K562 (cell line): ENCODE data around the gene MAP3K13. TPM values are rescaled to one million over a fixed set of nuclear protein-coding genes. Genes with fewer than 3 reads are reported as not detected.

Source experiments
- ATAC-seq: fragments of 200-7000 bp; cut with Tn5 transposase; 3 replicates; pipeline ENCODE4 v1.9.1; 2020; ENCODE audit warnings: moderate library complexity
- BruUV-seq: library from RNA; stranded (reverse); fragments of 400-500 nt; replicated peaks from 2 replicates; lab custom pipeline; 2021; lab: Mats Ljungman, UMichigan
- CTCF ChIA-PET: fragments of 300-600 bp; formaldehyde crosslinking; extraction: SDS; loops from one replicate; lab custom pipeline; 2021; ENCODE audit warnings: low intra/inter-chr PET ratio; lab: Yijun Ruan, JAX
- POLR2A ChIA-PET: fragments of 300-600, 350-650 bp; sonication (Branson Sonifier 250); formaldehyde crosslinking; extraction: SDS; loops from one replicate; lab custom pipeline; 2021; ENCODE audit warnings: antibody characterized with exemption, inconsistent platforms; lab: Yijun Ruan, JAX
- DNase-seq, 4 experiments: peaks; one replicate each; pipeline versions ENCODE4 v3.0.0 to v3.0.0-alpha.2; 2011 to 2018; ENCODE audit warnings: low spot score in 3 of 4, mixed read lengths in 3 of 4; ENCODE audit errors: extremely low read depth in 1 of 4
- FAIRE-seq: peaks from 2 replicates; lab custom pipeline; 2011; peaks lifted over from hg19 to GRCh38; lab: Jason Lieb, UNC
- H2AFZ ChIP-seq: 2 replicates; pipeline ENCODE4 v1.6.0; 2011; ENCODE audit warnings: low read depth, low read length, control low read depth, inconsistent platforms
- H3K27ac ChIP-seq: fragments of 200-600 bp; 3 replicates; pipeline ENCODE4 v1.8.0; 2011; ENCODE audit warnings: low read depth, mild to moderate bottlenecking, control low read depth, inconsistent platforms, low read length, moderate library complexity, mixed read lengths; ENCODE audit errors: extremely low read depth
- H3K27me3 ChIP-seq, 2 experiments: fragments of 300-600 bp in 1 of 2; 2 replicates in 1 of 2; 3 replicates in 1 of 2; pipeline versions ENCODE4 v1.6.0 to v1.8.0; 2011; ENCODE audit warnings: inconsistent platforms in 2 of 2, low read length in 2 of 2, mild to moderate bottlenecking in 1 of 2, mixed read lengths in 1 of 2, moderate library complexity in 1 of 2; ENCODE audit not compliant: control insufficient read depth in 2 of 2, insufficient read depth in 2 of 2
- H3K36me3 ChIP-seq: fragments of 300-600 bp; 3 replicates; pipeline ENCODE4 v1.8.0; 2011; ENCODE audit warnings: mild to moderate bottlenecking, low read length, inconsistent platforms; ENCODE audit not compliant: control insufficient read depth, insufficient read depth
- H3K4me1 ChIP-seq, 2 experiments: fragments of 200-600 bp in 1 of 2; replicated peaks in 1 of 2; 2 replicates in 1 of 2; 3 replicates in 1 of 2; pipeline versions ENCODE4 v1.5.1 to v1.8.0; 2011; ENCODE audit warnings: inconsistent platforms in 2 of 2, low read length in 2 of 2, mild to moderate bottlenecking in 1 of 2, mixed read lengths in 1 of 2, moderate library complexity in 1 of 2; ENCODE audit not compliant: control insufficient read depth in 2 of 2, insufficient read depth in 2 of 2
- H3K4me2 ChIP-seq: 2 replicates; pipeline ENCODE4 v1.6.1; 2011; ENCODE audit warnings: low read length, control low read depth, inconsistent platforms, mixed read lengths; ENCODE audit not compliant: insufficient read depth
- H3K4me3 ChIP-seq: fragments of 200-600 bp; sonication (generic), shearing (Covaris generic); 2 replicates; pipeline ENCODE4 v1.5.1; 2016; ENCODE audit warnings: control low read depth, inconsistent platforms
- H3K79me2 ChIP-seq: fragments of 200-600 bp; 3 replicates; pipeline ENCODE4 v1.8.0; 2011; ENCODE audit warnings: low read length, inconsistent platforms; ENCODE audit not compliant: control insufficient read depth, insufficient read depth
- H3K9ac ChIP-seq, 2 experiments: 2 replicates each; pipeline versions ENCODE4 v1.6.0 to v1.6.1; 2011; ENCODE audit warnings: low read depth in 2 of 2, low read length in 2 of 2, control low read depth in 1 of 2, inconsistent platforms in 1 of 2, mild to moderate bottlenecking in 1 of 2, mixed read lengths in 1 of 2; ENCODE audit not compliant: insufficient read depth in 1 of 2
- H3K9me1 ChIP-seq: one replicate; pipeline ENCODE4 v1.6.0; 2011; ENCODE audit warnings: inconsistent platforms, mild to moderate bottlenecking, low read length, moderate library complexity; ENCODE audit not compliant: control insufficient read depth, insufficient read depth
- H3K9me3 ChIP-seq: replicated peaks from 2 replicates; pipeline ENCODE4 v1.5.1; 2011; ENCODE audit warnings: low read depth, low read length, inconsistent platforms; ENCODE audit not compliant: control insufficient read depth, insufficient read depth
- H4K20me1 ChIP-seq: replicated peaks from 2 replicates; pipeline ENCODE4 v1.6.1; 2011; ENCODE audit warnings: low read length, inconsistent platforms, mixed read lengths; ENCODE audit not compliant: control insufficient read depth, insufficient read depth
- CAMTA2 ChIP-seq: fragments of 250-450 bp; sonication (Bioruptor Pico); conservative IDR thresholded peaks from 2 replicates; pipeline ENCODE4 v1.5.1; 2022
- CBFA2T3 ChIP-seq: fragments of 450-650 bp; IDR thresholded peaks from 2 replicates; pipeline ENCODE4 v1.6.1; 2017
- CHAMP1 ChIP-seq: fragments of 450-650 bp; IDR thresholded peaks from 2 replicates; pipeline ENCODE4 v1.6.1; 2016; ENCODE audit warnings: mild to moderate bottlenecking
- CREBBP ChIP-seq: IDR thresholded peaks from one replicate; pipeline ENCODE4 v1.6.1; 2012; ENCODE audit warnings: low read depth, mild to moderate bottlenecking, control low read depth, inconsistent platforms, low read length
- CTBP1 ChIP-seq: fragments of 450-650 bp; IDR thresholded peaks from 2 replicates; pipeline ENCODE4 v1.6.1; 2016; ENCODE audit warnings: borderline replicate concordance
- DPF2 ChIP-seq: fragments of 450-650 bp; IDR thresholded peaks from 2 replicates; pipeline ENCODE4 v1.6.1; 2016
- FOXJ2 ChIP-seq: fragments of 200-800 bp; sonication (Bioruptor generic); IDR thresholded peaks from 2 replicates; pipeline ENCODE4 v1.6.1; 2016; ENCODE audit warnings: missing genetic modification characterization, missing compliant biosample characterization
- HDAC3 ChIP-seq: fragments of 450-650 bp; IDR thresholded peaks from 2 replicates; pipeline ENCODE4 v1.6.1; 2018; ENCODE audit warnings: borderline replicate concordance, mild to moderate bottlenecking, moderate library complexity; ENCODE audit not compliant: partially characterized antibody
- LEF1 ChIP-seq: fragments of 450-650 bp; IDR thresholded peaks from 2 replicates; pipeline ENCODE4 v1.6.1; 2016; ENCODE audit warnings: mild to moderate bottlenecking
- MEIS2 ChIP-seq: fragments of 450-650 bp; IDR thresholded peaks from 2 replicates; pipeline ENCODE4 v1.6.1; 2014; ENCODE audit warnings: mild to moderate bottlenecking; ENCODE audit not compliant: partially characterized antibody
- MTA3 ChIP-seq: fragments of 450-650 bp; formaldehyde crosslinking; IDR thresholded peaks from 2 replicates; pipeline ENCODE4 v1.6.1; 2017; ENCODE audit warnings: mild to moderate bottlenecking, borderline replicate concordance
- SMARCA4 ChIP-seq: fragments of 450-650 bp; IDR thresholded peaks from 2 replicates; pipeline ENCODE4 v1.6.1; 2016
- SMARCE1 ChIP-seq: fragments of 450-650 bp; IDR thresholded peaks from 2 replicates; pipeline ENCODE4 v1.7.1; 2016; ENCODE audit warnings: mild to moderate bottlenecking
- SRF ChIP-seq, 2 experiments: fragments of 250-450, 450-650 bp in 1 of 2; sonication (Bioruptor Pico) in 1 of 2; sonication (generic) in 1 of 2; formaldehyde crosslinking; IDR thresholded peaks; 2 replicates each; pipeline versions ENCODE4 v1.5.0 to v1.5.1; 2020 to 2022; ENCODE audit warnings: mild to moderate bottlenecking in 1 of 2, missing genetic modification reagents in 1 of 2
- STAT5A ChIP-seq: IDR thresholded peaks from 2 replicates; pipeline ENCODE4 v1.6.1; 2012; ENCODE audit warnings: low read length, inconsistent platforms, borderline replicate concordance
- TEAD4 ChIP-seq, 2 experiments: sonication (generic) in 1 of 2; formaldehyde crosslinking in 1 of 2; IDR thresholded peaks; 2 replicates each; pipeline versions ENCODE4 v1.6.1 to v1.8.0; 2012 to 2022; ENCODE audit warnings: borderline replicate concordance in 1 of 2, inconsistent platforms in 1 of 2, low read length in 1 of 2, mild to moderate bottlenecking in 1 of 2, missing genetic modification reagents in 1 of 2
- ZKSCAN1 ChIP-seq: fragments of 150-350 bp; IDR thresholded peaks from 2 replicates; pipeline ENCODE4 v1.6.1; 2016; ENCODE audit warnings: low read depth, low read length
- ZNF316 ChIP-seq: fragments of 450-650 bp; IDR thresholded peaks from 2 replicates; pipeline ENCODE4 v1.6.1; 2016
- ZNF77 ChIP-seq: fragments of 250-450 bp; sonication (Bioruptor Pico); IDR thresholded peaks from 2 replicates; pipeline ENCODE4 v1.5.0; 2020
- WGBS: fragments of 100-300 bp; shearing (Covaris generic); methylation state at CpG from one replicate; pipeline ENCODE4 v1.1.6; 2016; ENCODE audit warnings: low coverage, mixed read lengths; ENCODE audit not compliant: insufficient coverage; ENCODE audit errors: missing lambda C conversion rate; 5-methylcytosine and 5-hydroxymethylcytosine counted together
- in situ Hi-C: fragments of 300-500 bp; cut with MboI; formaldehyde crosslinking; loops from 4 replicates; pipeline ENCODE4 v1.15.0; 2018; ENCODE audit warnings: inconsistent platforms, mixed read lengths
- intact Hi-C: fragments of 100-400 bp; cut with micrococcal nuclease; formaldehyde crosslinking; loops from 2 replicates; pipeline ENCODE4 v1.14.2; 2022
- polyA plus RNA-seq, 8 experiments: library from polyadenylated mRNA; depleted of rRNA in 4 of 8; stranded (reverse) in 5 of 8; unstranded in 3 of 8; fragments of >200 nt; fragmentation: Nextera tagmentation in 2 of 8; fragmentation: Illumina TruSeq in 1 of 8; extraction: Ambion mirVana in 2 of 8; extraction: Trizol in 1 of 8; gene quantifications; 2 replicates each; pipeline versions ENCODE4 v1.2.1 to v1.2.3, GENCODE V29; 2011 to 2014; ENCODE audit warnings: inconsistent platforms in 1 of 8, missing spikeins in 1 of 8
- total RNA-seq, 7 experiments: library from RNA; depleted of rRNA in 6 of 7; stranded (reverse); fragments of >200 nt in 6 of 7; fragmentation: Illumina TruSeq in 2 of 7; extraction: Trizol in 2 of 7; gene quantifications; 2 replicates each; pipeline versions ENCODE4 v1.2.1 to v1.2.3, GENCODE V29; 2011 to 2021; ENCODE audit warnings: low replicate concordance in 1 of 7

Gene MAP3K13
- total and polyA plus RNA-seq, 9 of the 15 experiments (the other 6 are each of a cell fraction or from before 2014, with no cell fraction given): 0.04 to 0.32 (median 0.15) TPM; not detected in 2

- TF ChIP-seq CHAMP1: no peak
- TF ChIP-seq DPF2: 0 out of 2 replicates have a peak, but pooled peaks have one; percentile 23
- 0 out of 2 replicates have a peak, but pooled peaks have one; percentile 21 for TF ChIP-seq LEF1
- no peak for TF ChIP-seq SMARCA4
Measured at GRCh38 chr3:185470323-185470722, 107.4 kb downstream of the MAP3K13 start (continued).

GRCh38 chr3:185473290-185473815 lies 110.4 kb downstream of the MAP3K13 start:
- FAIRE-seq: peak; percentile 100
- no peaks in the 10 kb centered on the region for H4K20me1 ChIP-seq
- peaks cover 13 to 35% of the 10 kb centered on the region in 2 experiments for H3K4me1 ChIP-seq
- H3K4me3 ChIP-seq: no peak overlapping the region; the same call in 1 of the 2 replicates
- peaks cover 4% of the 10 kb centered on the region; the same call in 1 of the 3 replicates for H3K36me3 ChIP-seq
- peak overlapping the region; percentile 81 for H3K4me2 ChIP-seq
- H3K79me2 ChIP-seq: no peaks in the 10 kb centered on the region; the same call in 2 of the 3 replicates
- in situ Hi-C loops: no loop called here
- no peaks in the 10 kb centered on the region for H3K9me3 ChIP-seq
- H3K9me1 ChIP-seq: no peaks in the 10 kb centered on the region
- peak; percentile 93 for ATAC-seq
- no peaks in the 10 kb centered on the region for H3K27me3 ChIP-seq
- peak overlapping the region; percentile 79 for H3K27ac ChIP-seq
- intact Hi-C loops: no loop called here
- POLR2A ChIA-PET: interaction anchor here (0.5 to 1.6 kb wide), 3 partner anchors 71 to 149 kb away, joined by 3 read pairs; partner anchors contain the start of gene SENP2
- H2AFZ ChIP-seq: peak overlapping the region; percentile 78
- CTCF ChIA-PET: no interaction called here
- peak overlapping the region; percentile 45 to 87 for H3K9ac ChIP-seq
- BruUV-seq: no TSS peak
- 13% methylated on average over 14 of the region's 15 CpGs for WGBS
- peak; percentile 75 to 96 (median 83) for DNase-seq
- TF ChIP-seq SMARCE1 (peak; percentile 94), MEIS2 (peak; percentile 61), MTA3 (0 out of 2 replicates have a peak, but pooled peaks have one; percentile 34), ZNF77 (CRISPR knock-in tag) (no peak), SMARCA4 (peak; percentile 94), STAT5A (peak; percentile 98), SRF (CRISPR knock-in tag; IDR thresholded peaks at IDR 0.05) (peak in 1 of 2 experiments; percentile 57; a peak in 1 of 4 replicates), CAMTA2 (CRISPR knock-in tag) (no peak), TEAD4 (IDR thresholded peaks at IDR 0.05; ENCODE audit: low read length) (peak; percentile 39; the same call in 1 of the 2 replicates), TEAD4 (CRISPR knock-in tag; IDR thresholded peaks at IDR 0.05; ENCODE audit: borderline replicate concordance) (no peak), ZKSCAN1 (0 out of 2 replicates have a peak, but pooled peaks have one; percentile 41), ZNF316 (peak; percentile 42), CBFA2T3 (peak; percentile 44; the same call in 1 of the 2 replicates), CREBBP (no peak), CTBP1 (peak; percentile 84), HDAC3 (peak; percentile 27), FOXJ2 (tag) (0 out of 2 replicates have a peak, but pooled peaks have one; percentile 44)
